ENCODE data around the gene FARS2. TPM values are rescaled to one million over a fixed set of nuclear protein-coding genes. Genes with fewer than 3 reads are reported as not detected.

FARS2 gene
- total and polyA plus RNA-seq, 2 donors (not counting 3 experiments of a cell fraction or from before 2014, with no cell fraction given): 20.2 to 20.5 TPM

GRCh38 chr6:5394280-5394679 is 133.0 kb downstream of the FARS2 start:
- no peak overlapping the region for H3K27ac ChIP-seq (ENCODE audit: insufficient read depth, low read depth, low read length)
- H3K4me1 ChIP-seq (ENCODE audit: control insufficient read depth, extremely low read depth, insufficient read depth, low read length): no peaks in the 10 kb centered on the region
- H2AFZ ChIP-seq (ENCODE audit: low read depth, low read length): no peak overlapping the region
- DNase-seq (ENCODE audit: low read depth, low spot score) (no peak), FAIRE-seq (no peak)
- CTCF ChIA-PET: interaction anchor here (1.2 to 2.4 kb wide), 4 partner anchors 9 to 1153 kb away, joined by 3 to 10 read pairs (median 4); no protein-coding TSS in a partner anchor
- no peaks in the 10 kb centered on the region for H3K27me3 ChIP-seq (ENCODE audit: control insufficient read depth in 2 of 2, insufficient read depth in 2 of 2, low read length in 2 of 2)
- H3K9me1 ChIP-seq (replicated peaks; ENCODE audit: control insufficient read depth, extremely low read depth, insufficient read depth, low read length): no peaks in the 10 kb centered on the region
- intact Hi-C loops (cut with micrococcal nuclease) (no loop called here), dilution Hi-C loops (cut with MboI; ENCODE audit: extremely low pct_ligation_motif_present, low sequenced_read_pairs) (no loop called here)
- H3K9me3 ChIP-seq (replicated peaks; ENCODE audit: control insufficient read depth, insufficient read depth, low read length): no peaks in the 10 kb centered on the region
- no peaks in the 10 kb centered on the region for H4K20me1 ChIP-seq (replicated peaks; ENCODE audit: control insufficient read depth, extremely low read depth, insufficient read depth, low read length)
- no peaks in the 10 kb centered on the region for H3K36me3 ChIP-seq (ENCODE audit: control insufficient read depth in 2 of 2, extremely low read depth in 1 of 2, insufficient read depth in 2 of 2, low read length in 2 of 2)
- no peak overlapping the region for H3K4me2 ChIP-seq (ENCODE audit: insufficient read depth, low read length)
- POLR2A ChIA-PET: no interaction called here
- TF ChIP-seq CTCF (IDR thresholded peaks at IDR 0.05; ENCODE audit: extremely low read depth in 1 of 2, insufficient read depth in 1 of 2, low read depth in 1 of 2, low read length in 2 of 2): no peak
- no peak for TF ChIP-seq GATA2 (IDR thresholded peaks at IDR 0.05; ENCODE audit: insufficient read depth, insufficient read length, low read depth, low read length)
- no peak for TF ChIP-seq FOS (IDR thresholded peaks at IDR 0.05; ENCODE audit: borderline replicate concordance, insufficient read depth, low read length)
- no peak for TF ChIP-seq POLR2AphosphoS5 (IDR thresholded peaks at IDR 0.05; ENCODE audit: insufficient read depth, low read depth, low read length)
- TF ChIP-seq MAX (IDR thresholded peaks at IDR 0.05; ENCODE audit: insufficient read depth, insufficient read length): no peak
- TF ChIP-seq MYC (IDR thresholded peaks at IDR 0.05; ENCODE audit: low read depth, low read length): no peak
- TF ChIP-seq JUN (IDR thresholded peaks at IDR 0.05; ENCODE audit: borderline replicate concordance, insufficient read depth, insufficient read length, low read depth): no peak
- no peak for TF ChIP-seq POLR2A (IDR thresholded peaks at IDR 0.05; ENCODE audit: low read depth, low read length)
- no peak for TF ChIP-seq EZH2 (IDR thresholded peaks at IDR 0.05; ENCODE audit: borderline replicate concordance, low read depth, low read length, severe bottlenecking)
- no peak overlapping the region for H3K9ac ChIP-seq (replicated peaks; ENCODE audit: extremely low read depth, insufficient read depth, low read length)
- no peak overlapping the region for H3K4me3 ChIP-seq (replicated peaks in 1 of 3; ENCODE audit: insufficient read depth in 1 of 3, low read depth in 1 of 3, low read length in 3 of 3)
- no TSS peak for BruUV-seq (replicated peaks)
- no peaks in the 10 kb centered on the region for H3K79me2 ChIP-seq (ENCODE audit: control insufficient read depth, insufficient read depth, low read length)
